IMR-90 (cell line): ENCODE data around the gene CST4. TPM values are rescaled to one million over a fixed set of nuclear protein-coding genes. Genes with fewer than 3 reads are reported as not detected.

Source experiments
- ATAC-seq: fragments of 200-7000 bp; cut with Tn5 transposase; 2 replicates; pipeline ENCODE4 v1.9.1; 2020; ENCODE audit warnings: low read depth, mild to moderate bottlenecking, moderate library complexity
- BruUV-seq: library from RNA; stranded (reverse); fragments of 400-500 nt; replicated peaks from 2 replicates; lab custom pipeline; 2021; lab: Mats Ljungman, UMichigan
- CTCF ChIA-PET: fragments of 300-600 bp; formaldehyde crosslinking; extraction: SDS; loops from one replicate; lab custom pipeline; 2021; ENCODE audit warnings: antibody characterized with exemption; lab: Yijun Ruan, JAX
- POLR2A ChIA-PET: fragments of 300-600 bp; sonication (Branson Sonifier 250); formaldehyde crosslinking; loops from one replicate; lab custom pipeline; 2022; ENCODE audit warnings: antibody characterized with exemption; ENCODE audit not compliant: unreplicated experiment; lab: Charles Lee
- DNase-seq: peaks from one replicate; pipeline ENCODE4 v3.0.0; 2013
- H2AFZ ChIP-seq: replicated peaks from 2 replicates; pipeline ENCODE3; 2013; ENCODE audit warnings: low read length, mild to moderate bottlenecking; ENCODE audit not compliant: poor library complexity
- H2AK5ac ChIP-seq: 2 replicates; pipeline ENCODE4 v1.6.1; 2013; ENCODE audit warnings: low read depth, low read length, inconsistent platforms
- H2AK9ac ChIP-seq: replicated peaks from 2 replicates; pipeline ENCODE3; 2013; ENCODE audit warnings: mild to moderate bottlenecking, low read depth, low read length, moderate library complexity; ENCODE audit not compliant: poor library complexity
- H2BK120ac ChIP-seq: 2 replicates; pipeline ENCODE4 v1.6.1; 2013; ENCODE audit warnings: low read depth, low read length, inconsistent platforms
- H2BK15ac ChIP-seq: 3 replicates; pipeline ENCODE4 v1.6.1; 2013; ENCODE audit warnings: low read depth, low read length, inconsistent platforms
- H2BK20ac ChIP-seq: 2 replicates; pipeline ENCODE4 v1.6.1; 2013; ENCODE audit warnings: low read depth, mild to moderate bottlenecking, inconsistent platforms, low read length, moderate library complexity
- H2BK5ac ChIP-seq: 2 replicates; pipeline ENCODE4 v1.6.1; 2013; ENCODE audit warnings: mild to moderate bottlenecking, low read depth, low read length, inconsistent platforms; ENCODE audit not compliant: poor library complexity, severe bottlenecking
- H3K14ac ChIP-seq: replicated peaks from 2 replicates; pipeline ENCODE4 v1.6.1; 2013; ENCODE audit warnings: low read depth, low read length, inconsistent platforms
- H3K18ac ChIP-seq: 2 replicates; pipeline ENCODE4 v1.6.1; 2013; ENCODE audit warnings: low read depth, low read length, control low read depth
- H3K23ac ChIP-seq: 2 replicates; pipeline ENCODE4 v1.6.1; 2013; ENCODE audit warnings: low read depth, low read length, inconsistent platforms
- H3K27ac ChIP-seq: 2 replicates; pipeline ENCODE4 v1.5.1; 2013; ENCODE audit warnings: mild to moderate bottlenecking, control low read depth, low read length; ENCODE audit not compliant: insufficient read depth
- H3K27me3 ChIP-seq: 2 replicates; pipeline ENCODE4 v1.6.1; 2013; ENCODE audit warnings: low read length; ENCODE audit not compliant: control insufficient read depth, insufficient read depth
- H3K36me3 ChIP-seq: 2 replicates; pipeline ENCODE4 v1.6.1; 2013; ENCODE audit warnings: low read length, mixed read lengths; ENCODE audit not compliant: control insufficient read depth, insufficient read depth
- H3K4ac ChIP-seq: 2 replicates; pipeline ENCODE4 v1.6.1; 2013; ENCODE audit warnings: low read depth, low read length, inconsistent platforms
- H3K4me1 ChIP-seq: 2 replicates; pipeline ENCODE4 v1.6.1; 2013; ENCODE audit warnings: low read length, mixed read lengths; ENCODE audit not compliant: control insufficient read depth, insufficient read depth
- H3K4me2 ChIP-seq: 2 replicates; pipeline ENCODE4 v1.6.1; 2013; ENCODE audit warnings: low read depth, mild to moderate bottlenecking, control low read depth, low read length, moderate library complexity
- H3K4me3 ChIP-seq: 2 replicates; pipeline ENCODE4 v1.5.1; 2013; ENCODE audit warnings: low read depth, mild to moderate bottlenecking, control low read depth, low read length, moderate library complexity; ENCODE audit not compliant: insufficient read depth
- H3K56ac ChIP-seq: 2 replicates; pipeline ENCODE4 v1.6.1; 2013; ENCODE audit warnings: low read length, inconsistent platforms; ENCODE audit not compliant: insufficient read depth; ENCODE audit errors: extremely low read depth
- H3K79me1 ChIP-seq, 2 experiments: 2 replicates each; pipeline ENCODE4 v1.6.1; 2013; ENCODE audit warnings: low read length in 2 of 2, inconsistent platforms in 1 of 2, low read depth in 1 of 2
- H3K9ac ChIP-seq: 2 replicates; pipeline ENCODE4 v1.6.1; 2013; ENCODE audit warnings: low read depth, low read length, control low read depth
- H3K9me1 ChIP-seq: 2 replicates; pipeline ENCODE4 v1.6.1; 2013; ENCODE audit warnings: low read length, inconsistent platforms; ENCODE audit not compliant: insufficient read depth
- H3K9me3 ChIP-seq: 2 replicates; pipeline ENCODE4 v1.6.1; 2013; ENCODE audit warnings: low read length; ENCODE audit not compliant: control insufficient read depth, insufficient read depth
- H4K20me1 ChIP-seq: 2 replicates; pipeline ENCODE4 v1.6.1; 2013; ENCODE audit warnings: low read length, inconsistent platforms; ENCODE audit not compliant: insufficient read depth
- H4K5ac ChIP-seq: 2 replicates; pipeline ENCODE4 v1.6.1; 2013; ENCODE audit warnings: mild to moderate bottlenecking, low read depth, low read length, control low read depth
- H4K8ac ChIP-seq, 2 experiments: 2 replicates each; pipeline ENCODE4 v1.6.1; 2013; ENCODE audit warnings: low read depth in 2 of 2, low read length in 2 of 2, control low read depth in 1 of 2, inconsistent platforms in 1 of 2
- H4K91ac ChIP-seq: 2 replicates; pipeline ENCODE4 v1.6.1; 2013; ENCODE audit warnings: low read depth, low read length, inconsistent platforms; ENCODE audit not compliant: insufficient read depth
- BHLHE40 ChIP-seq: fragments of 150-350 bp; IDR thresholded peaks from 2 replicates; pipeline ENCODE4 v1.6.1; 2016; ENCODE audit warnings: mild to moderate bottlenecking, low read depth, low read length
- CEBPB ChIP-seq: IDR thresholded peaks from 2 replicates; pipeline ENCODE4 v1.6.1; 2012; ENCODE audit warnings: low read depth, low read length, improper control_type of control experiment
- CHD1 ChIP-seq: IDR thresholded peaks from 2 replicates; pipeline ENCODE4 v1.6.1; 2012; ENCODE audit warnings: low read depth, low read length, improper control_type of control experiment
- CTCF ChIP-seq: conservative IDR thresholded peaks from 2 replicates; pipeline ENCODE4 v1.5.1; 2012; ENCODE audit warnings: mild to moderate bottlenecking, low read depth, low read length, improper control_type of control experiment
- ELK1 ChIP-seq: fragments of 150-350 bp; IDR thresholded peaks from 2 replicates; pipeline ENCODE4 v1.6.1; 2016; ENCODE audit warnings: low read depth, mild to moderate bottlenecking, low read length, moderate library complexity, borderline replicate concordance
- MAFK ChIP-seq: IDR thresholded peaks from 2 replicates; pipeline ENCODE4 v1.6.1; 2012; ENCODE audit warnings: low read depth, low read length, improper control_type of control experiment
- NFE2L2 ChIP-seq: fragments of 150-350 bp; IDR thresholded peaks from 2 replicates; pipeline ENCODE4 v1.6.1; 2016; ENCODE audit warnings: low read depth, mild to moderate bottlenecking, low read length
- POLR2A ChIP-seq: IDR thresholded peaks from 2 replicates; pipeline ENCODE4 v1.6.1; 2012; ENCODE audit warnings: mild to moderate bottlenecking, low read depth, low read length
- RAD21 ChIP-seq: IDR thresholded peaks from 2 replicates; pipeline ENCODE4 v1.6.1; 2012; ENCODE audit warnings: low read length, improper control_type of control experiment
- RCOR1 ChIP-seq: IDR thresholded peaks from 2 replicates; pipeline ENCODE4 v1.6.1; 2012; ENCODE audit warnings: mild to moderate bottlenecking, low read length, improper control_type of control experiment; ENCODE audit not compliant: insufficient replicate concordance
- RFX5 ChIP-seq: IDR thresholded peaks from 2 replicates; pipeline ENCODE4 v1.8.0; 2012; ENCODE audit warnings: low read depth, mild to moderate bottlenecking, low read length, moderate library complexity
- USF2 ChIP-seq: fragments of 150-350 bp; IDR thresholded peaks from 2 replicates; pipeline ENCODE4 v1.6.1; 2017; ENCODE audit warnings: mild to moderate bottlenecking, antibody characterized with exemption, low read length, low read depth
- WGBS, 2 experiments: methylation state at CpG; one replicate each; pipeline versions ENCODE4 v1.1.5 to v1.1.7; 2013; ENCODE audit warnings: missing lambda C conversion rate in 2 of 2; ENCODE audit not compliant: insufficient read length in 1 of 2; ENCODE audit errors: extremely low coverage in 2 of 2; 5-methylcytosine and 5-hydroxymethylcytosine counted together
- dilution Hi-C: fragments of 300-500 bp; cut with HindIII; formaldehyde crosslinking; loops from one replicate; pipeline ENCODE4 v1.14.3; 2018; ENCODE audit warnings: low sequenced_read_pairs; ENCODE audit not compliant: unreplicated experiment
- in situ Hi-C: fragments of 300-500 bp; cut with MboI; formaldehyde crosslinking; loops from 3 replicates; pipeline ENCODE4 v1.14.3; 2019; ENCODE audit warnings: low sequenced_read_pairs, inconsistent platforms, mixed read lengths
- intact Hi-C: fragments of 100-400 bp; cut with micrococcal nuclease; formaldehyde crosslinking; loops from 2 replicates; pipeline ENCODE4 v1.10.0; 2022
- polyA plus RNA-seq, 3 experiments: library from polyadenylated mRNA; depleted of rRNA; stranded (reverse); fragments of >200 nt; gene quantifications; 2 replicates each; pipeline ENCODE4 v1.2.3, GENCODE V29; 2012; ENCODE audit warnings: low replicate concordance in 1 of 3
- total RNA-seq: library from RNA; depleted of rRNA; stranded (reverse); fragments of >200 nt; gene quantifications from 2 replicates; pipeline ENCODE4 v1.2.3, GENCODE V29; 2012

CST4 gene
- total and polyA plus RNA-seq, 2 of the 4 experiments (the other 2 are of a cell fraction): not detected

- Histone ChIP-seq H3K36me3 (no peaks in the 10 kb centered on the region), H3K14ac (no peak overlapping the region), H2BK20ac (no peak overlapping the region), H4K20me1 (no peaks in the 10 kb centered on the region), H2AK5ac (no peak overlapping the region), H4K8ac (no peak overlapping the region), H3K18ac (no peak overlapping the region), H2BK5ac (no peak overlapping the region), H3K23ac (no peak overlapping the region), H3K4me3 (no peak overlapping the region), H3K56ac (no peak overlapping the region), H3K4me1 (no peaks in the 10 kb centered on the region), H2BK120ac (no peak overlapping the region), H3K4ac (no peak overlapping the region), H3K4me2 (no peak overlapping the region), H3K27me3 (peaks cover 2% of the 10 kb centered on the region), H4K91ac (no peak overlapping the region), H2AK9ac (no peak overlapping the region), H2BK15ac (no peak overlapping the region), H3K27ac (no peak overlapping the region), H4K5ac (no peak overlapping the region), H2AFZ (no peak overlapping the region), H3K9me1 (no peaks in the 10 kb centered on the region), H3K79me1 (no peaks in the 10 kb centered on the region), H3K9ac (no peak overlapping the region), H3K9me3 (no peaks in the 10 kb centered on the region)
- POLR2A ChIA-PET: no interaction called here
- dilution Hi-C loops (no loop called here), in situ Hi-C loops (no loop called here), intact Hi-C loops (loop anchor here (10.0 kb wide), 1 partner anchor 62 kb away; no protein-coding TSS in a partner anchor)
- CTCF ChIA-PET: no interaction called here
- TF ChIP-seq CTCF (no peak), POLR2A (no peak), RAD21 (no peak), MAFK (no peak), RCOR1 (no peak), CHD1 (no peak), BHLHE40 (no peak), USF2 (no peak), RFX5 (no peak), CEBPB (no peak), NFE2L2 (no peak), ELK1 (no peak)
- ATAC-seq: no peak
- BruUV-seq: no TSS peak
- WGBS, 2 experiments: no CpG with 5 or more reads among the region's 3 CpGs
- DNase-seq: no peak
These were observed 38.2 kb upstream of the CST4 start for GRCh38 chr20:23727016-23727415.
